Ovary (tissue), 9 donors: ENCODE measurements around the gene RNU1-3. TPM values are rescaled to one million over a fixed set of nuclear protein-coding genes. Genes with fewer than 3 reads are reported as not detected.
A peak's percentile ranks its signal among the peaks of the same experiment; 100 is the strongest.
"Not testable (repeated sequence)": the region's sequence is repeated elsewhere in the genome, so short reads cannot be mapped to it uniquely, and the experiment has no call there.

ENCODE experiments used
- DNase-seq, 5 donors: peaks; one replicate each; pipeline ENCODE4 v3.0.0-alpha.2; 2019 to 2020
- H3K27ac ChIP-seq, 2 donors: fragments of 200-600 bp; one replicate each; pipeline versions ENCODE4 v1.5.1 to v1.8.0; 2019 to 2022
- H3K27me3 ChIP-seq: fragments of 200-600 bp; one replicate; pipeline ENCODE4 v1.8.0; 2022
- H3K36me3 ChIP-seq: fragments of 200-600 bp; sonication (generic); one replicate; pipeline ENCODE4 v1.5.1; 2019
- H3K4me1 ChIP-seq: one replicate; pipeline ENCODE4 v1.8.1; 2013; ENCODE audit warnings: mild to moderate bottlenecking, moderate library complexity; ENCODE audit not compliant: insufficient read depth
- H3K4me3 ChIP-seq: fragments of 200-600 bp; sonication (generic); one replicate; pipeline ENCODE4 v1.5.1; 2017
- H3K9me3 ChIP-seq, 2 donors: fragments of 200-600 bp in 1 of 2; sonication (generic) in 1 of 2; one replicate each; pipeline versions ENCODE4 v1.5.1 to v1.8.1; 2013 to 2019; ENCODE audit warnings: mild to moderate bottlenecking in 1 of 2, moderate library complexity in 1 of 2
- EP300 ChIP-seq: sonication (generic); formaldehyde crosslinking; IDR thresholded peaks from one replicate; pipeline ENCODE4 v1.6.1; 2017; ENCODE audit warnings: antibody characterized with exemption
- POLR2A ChIP-seq: fragments of 450-650 bp; IDR thresholded peaks from one replicate; pipeline ENCODE4 v1.6.1; 2017; ENCODE audit warnings: antibody characterized with exemption, mild to moderate bottlenecking, moderate library complexity
- WGBS, 3 donors: extraction: QIAGEN DNeasy Blood & Tissue Kit in 1 of 3; methylation state at CpG; one replicate each; pipeline versions ENCODE4 v1.1.5 to v1.1.7; 2013 to 2017; 5-methylcytosine and 5-hydroxymethylcytosine counted together
- intact Hi-C, 4 donors: fragments of 100-400 bp; cut with DNase I; formaldehyde crosslinking; loops; one replicate each; pipeline versions ENCODE4 v1.11.0 to v1.15.1; 2022 to 2023
- polyA plus RNA-seq, 2 donors: library from polyadenylated mRNA; stranded (reverse); fragments of 200-250 nt in 1 of 2; fragments of 350-450 nt in 1 of 2; fragmentation: Illumina TruSeq in 1 of 2; extraction: RNeasy Lipid Tissue Mini Kit (QIAGEN cat#74804) in 1 of 2; gene quantifications; one replicate each; pipeline ENCODE4 v1.2.3, GENCODE V29; 2013 to 2014
- total RNA-seq, 7 donors: library from RNA; depleted of rRNA in 2 of 7; stranded (reverse); fragments of >200 nt in 2 of 7; fragmentation: NEBNext Ultra II Directional in 3 of 7; extraction: Animal tissue kit (Norgen Biotek cat#: 25700) in 3 of 7; gene quantifications; one replicate each; pipeline versions ENCODE4 v1.1.0 to v1.2.4, GENCODE V29; 2016 to 2023
- TF ChIP-seq, protein P1 (sequence below), 3 donors: fragments of 450-650 bp in 2 of 3; fragments of 200-600 bp in 1 of 3; IDR thresholded peaks; one replicate each; pipeline versions ENCODE4 v1.5.1 to v1.8.0; 2016 to 2022; ENCODE audit warnings: antibody characterized with exemption in 3 of 3, mild to moderate bottlenecking in 1 of 3
- donor health status: DM: no; HTN: no; CAD: no; lungs with moderate emphysema.
- donor health status: DM: no; HTN: no; CAD: no.
- donor health status: Bipolar disorder and iron deficiency.
- donor health status: DM: yes; HTN: yes; CAD: no.
- donor health status: DM: no; HTN: no; CAD: no.
- donor health status: DM: yes; HTN: yes; CAD: no.

Gene RNU1-3
- total and polyA plus RNA-seq, 9 donors = under 0.01 to 7,521 (median 3,807) TPM; not detected in 2

DNA sequence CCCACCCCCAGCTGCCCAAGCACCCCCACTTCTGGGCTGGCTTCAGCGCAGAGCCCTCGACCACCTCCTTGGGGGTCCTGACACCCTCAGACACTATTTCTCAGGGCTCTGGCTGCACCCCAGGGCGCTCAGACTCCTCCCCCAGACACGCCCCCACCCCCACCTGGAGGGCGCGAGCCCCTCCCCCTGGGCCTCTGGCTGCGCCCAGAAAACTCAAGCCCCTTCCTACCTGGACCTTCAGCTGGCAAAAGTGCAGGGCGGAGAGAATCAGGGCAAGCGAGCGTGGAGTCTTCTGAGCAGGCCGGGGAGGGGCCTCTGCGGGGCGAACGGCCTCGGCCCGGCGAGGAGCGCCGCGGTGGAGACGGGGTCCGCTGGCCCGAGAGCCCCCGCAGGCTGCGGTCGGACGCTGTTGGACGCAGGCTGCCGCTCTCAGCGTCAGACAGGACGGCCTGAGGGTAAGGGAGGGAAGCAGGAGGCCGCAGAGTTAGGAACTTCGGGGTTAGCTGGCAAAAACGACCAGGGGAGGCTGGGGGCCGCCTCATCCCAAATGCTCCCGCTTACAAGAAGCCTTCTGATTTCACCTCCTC lies 36.0 kb downstream of the RNU1-3 start:
- intact Hi-C loops = no loop called here
- H3K36me3 ChIP-seq = no peaks in the 10 kb centered on the region
- TF ChIP-seq POLR2A (no peak), EP300 (no peak)
- TF ChIP-seq, protein P1, sequence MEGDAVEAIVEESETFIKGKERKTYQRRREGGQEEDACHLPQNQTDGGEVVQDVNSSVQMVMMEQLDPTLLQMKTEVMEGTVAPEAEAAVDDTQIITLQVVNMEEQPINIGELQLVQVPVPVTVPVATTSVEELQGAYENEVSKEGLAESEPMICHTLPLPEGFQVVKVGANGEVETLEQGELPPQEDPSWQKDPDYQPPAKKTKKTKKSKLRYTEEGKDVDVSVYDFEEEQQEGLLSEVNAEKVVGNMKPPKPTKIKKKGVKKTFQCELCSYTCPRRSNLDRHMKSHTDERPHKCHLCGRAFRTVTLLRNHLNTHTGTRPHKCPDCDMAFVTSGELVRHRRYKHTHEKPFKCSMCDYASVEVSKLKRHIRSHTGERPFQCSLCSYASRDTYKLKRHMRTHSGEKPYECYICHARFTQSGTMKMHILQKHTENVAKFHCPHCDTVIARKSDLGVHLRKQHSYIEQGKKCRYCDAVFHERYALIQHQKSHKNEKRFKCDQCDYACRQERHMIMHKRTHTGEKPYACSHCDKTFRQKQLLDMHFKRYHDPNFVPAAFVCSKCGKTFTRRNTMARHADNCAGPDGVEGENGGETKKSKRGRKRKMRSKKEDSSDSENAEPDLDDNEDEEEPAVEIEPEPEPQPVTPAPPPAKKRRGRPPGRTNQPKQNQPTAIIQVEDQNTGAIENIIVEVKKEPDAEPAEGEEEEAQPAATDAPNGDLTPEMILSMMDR (IDR thresholded peaks at IDR 0.05) = no peak
- H3K27me3 ChIP-seq = no peaks in the 10 kb centered on the region
- H3K9me3 ChIP-seq = no peaks in the 10 kb centered on the region
- peak in 2 of 5 donors; percentile 39 to 50 for DNase-seq
- no peak overlapping the region for H3K27ac ChIP-seq
- H3K4me1 ChIP-seq = no peaks in the 10 kb centered on the region
- WGBS, 3 donors = 88 to 89% (median 89%) methylated on average over 36 of the region's 36 CpGs
- H3K4me3 ChIP-seq = no peak overlapping the region

DNA sequence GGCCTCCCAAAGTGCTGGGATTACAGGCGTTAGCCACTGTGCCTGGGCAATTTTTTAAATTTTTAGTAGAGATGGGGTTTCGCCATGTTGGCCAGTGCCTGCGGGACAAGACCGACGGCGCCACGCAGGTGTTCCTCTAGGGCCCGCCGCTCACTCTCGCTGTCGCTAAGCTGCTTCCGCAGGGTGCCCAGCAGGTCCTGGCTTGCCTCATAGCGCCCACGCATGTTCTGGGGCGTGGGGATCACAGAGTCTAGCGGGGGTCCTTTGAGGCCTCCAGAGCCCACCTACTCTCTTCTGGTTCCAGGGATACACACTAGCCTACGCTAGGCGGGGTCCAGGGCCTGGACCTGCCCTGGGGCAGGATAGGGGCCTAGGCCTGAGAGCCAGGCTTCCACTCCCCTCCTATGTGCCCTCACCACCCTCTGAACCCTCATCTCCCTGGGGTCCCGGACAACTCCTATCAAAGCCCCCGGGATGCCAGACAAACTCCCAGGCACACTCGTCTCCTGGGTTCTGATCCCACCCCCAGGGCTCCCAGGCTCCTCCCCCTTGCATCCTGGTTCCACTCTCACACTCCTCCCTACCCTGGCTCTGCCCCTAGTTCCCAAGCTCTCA lies 36.7 kb downstream of the RNU1-3 start:
- H3K27me3 ChIP-seq, H3K27ac ChIP-seq, intact Hi-C loops, H3K9me3 ChIP-seq, H3K4me1 ChIP-seq, H3K36me3 ChIP-seq, H3K4me3 ChIP-seq: not testable (repeated sequence)
- 92 to 94% (median 93%) methylated on average over 21 of the region's 21 CpGs for WGBS, 3 donors
- DNase-seq = peak in 3 of 5 donors; percentile 32 to 39 (median 37)

DNA sequence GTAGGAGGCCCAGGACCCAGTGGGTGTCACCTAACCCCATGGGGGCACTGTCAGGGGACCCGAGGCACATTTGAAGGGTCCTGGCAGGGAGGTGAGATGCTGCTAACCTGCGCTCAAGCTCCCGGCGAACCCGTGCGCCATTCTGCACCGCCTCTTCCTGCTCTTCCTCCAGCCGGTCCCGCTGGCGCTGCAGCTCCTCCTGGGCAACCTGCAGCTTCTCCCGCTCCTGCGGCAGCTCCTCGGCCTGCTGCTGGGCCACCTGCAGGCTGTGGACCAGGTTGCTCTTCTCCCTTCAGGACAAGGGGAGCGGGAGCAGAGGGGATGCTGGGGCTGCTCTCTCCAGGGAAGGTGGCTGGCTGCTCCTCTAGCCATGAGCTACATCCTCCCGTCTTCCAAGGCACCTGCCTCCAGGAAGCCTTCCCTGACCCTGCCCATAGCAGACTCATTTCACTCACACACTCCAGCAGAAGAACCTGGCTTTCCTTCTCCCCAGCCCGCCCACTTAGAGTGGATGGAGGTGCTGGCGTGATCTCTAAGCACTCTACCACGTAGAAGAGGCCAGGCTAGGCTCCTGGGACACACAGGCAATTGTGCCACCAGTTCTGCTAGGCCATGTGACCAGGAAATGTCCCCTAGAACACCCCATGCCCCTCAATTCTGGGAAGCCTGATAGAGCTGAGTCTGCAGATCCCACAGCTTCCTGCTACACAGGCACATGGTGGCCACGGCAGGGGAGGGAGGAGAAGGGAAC lies 38.2 kb downstream of the RNU1-3 start:
- Histone ChIP-seq H3K9me3 (no peaks in the 10 kb centered on the region), H3K27ac (no peak overlapping the region), H3K27me3 (no peaks in the 10 kb centered on the region), H3K4me1 (no peaks in the 10 kb centered on the region), H3K4me3 (no peak overlapping the region), H3K36me3 (peaks cover 2% of the 10 kb centered on the region)
- DNase-seq = peak in 2 of 5 donors; percentile 36 to 44
- TF ChIP-seq EP300 (no peak), POLR2A (no peak)
- TF ChIP-seq, protein P1 (IDR thresholded peaks at IDR 0.05) = no peak
- intact Hi-C loops = no loop called here
- WGBS, 3 donors = 88 to 90% (median 89%) methylated on average over 19 of the region's 19 CpGs

DNA sequence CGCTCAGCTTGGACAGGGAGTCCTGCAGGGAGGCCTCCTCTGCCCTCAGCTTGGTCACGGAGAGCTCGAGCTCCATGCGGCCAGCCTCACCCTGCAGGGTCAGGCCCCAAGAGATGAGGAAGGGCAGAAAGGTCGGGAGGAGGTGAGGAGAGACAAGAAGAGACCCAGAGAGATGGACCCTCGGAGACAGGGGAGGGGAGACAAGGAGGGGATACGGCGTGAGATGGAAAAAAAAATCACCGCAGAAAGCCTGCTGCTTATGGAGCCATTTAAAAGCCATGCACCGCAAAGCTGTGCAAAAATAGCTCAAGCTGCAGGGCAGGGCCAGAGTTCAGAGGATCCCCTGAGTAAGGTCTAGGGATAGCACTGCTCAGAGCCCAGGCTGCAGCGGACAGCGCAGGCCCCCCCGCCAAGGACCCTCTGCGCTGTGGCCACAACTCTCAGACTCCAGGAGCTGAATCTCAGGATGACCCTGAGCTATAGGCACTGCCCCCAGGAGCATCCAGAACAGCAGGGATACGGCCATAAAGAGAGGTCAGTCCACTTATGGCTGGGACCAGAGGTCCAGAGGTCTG lies 40.3 kb downstream of the RNU1-3 start:
- WGBS, 3 donors = 79 to 85% (median 84%) methylated on average over 15 of the region's 15 CpGs
- H3K36me3 ChIP-seq, H3K27me3 ChIP-seq, intact Hi-C loops, H3K4me1 ChIP-seq, H3K9me3 ChIP-seq, DNase-seq, H3K27ac ChIP-seq, H3K4me3 ChIP-seq: not testable (repeated sequence)

DNA sequence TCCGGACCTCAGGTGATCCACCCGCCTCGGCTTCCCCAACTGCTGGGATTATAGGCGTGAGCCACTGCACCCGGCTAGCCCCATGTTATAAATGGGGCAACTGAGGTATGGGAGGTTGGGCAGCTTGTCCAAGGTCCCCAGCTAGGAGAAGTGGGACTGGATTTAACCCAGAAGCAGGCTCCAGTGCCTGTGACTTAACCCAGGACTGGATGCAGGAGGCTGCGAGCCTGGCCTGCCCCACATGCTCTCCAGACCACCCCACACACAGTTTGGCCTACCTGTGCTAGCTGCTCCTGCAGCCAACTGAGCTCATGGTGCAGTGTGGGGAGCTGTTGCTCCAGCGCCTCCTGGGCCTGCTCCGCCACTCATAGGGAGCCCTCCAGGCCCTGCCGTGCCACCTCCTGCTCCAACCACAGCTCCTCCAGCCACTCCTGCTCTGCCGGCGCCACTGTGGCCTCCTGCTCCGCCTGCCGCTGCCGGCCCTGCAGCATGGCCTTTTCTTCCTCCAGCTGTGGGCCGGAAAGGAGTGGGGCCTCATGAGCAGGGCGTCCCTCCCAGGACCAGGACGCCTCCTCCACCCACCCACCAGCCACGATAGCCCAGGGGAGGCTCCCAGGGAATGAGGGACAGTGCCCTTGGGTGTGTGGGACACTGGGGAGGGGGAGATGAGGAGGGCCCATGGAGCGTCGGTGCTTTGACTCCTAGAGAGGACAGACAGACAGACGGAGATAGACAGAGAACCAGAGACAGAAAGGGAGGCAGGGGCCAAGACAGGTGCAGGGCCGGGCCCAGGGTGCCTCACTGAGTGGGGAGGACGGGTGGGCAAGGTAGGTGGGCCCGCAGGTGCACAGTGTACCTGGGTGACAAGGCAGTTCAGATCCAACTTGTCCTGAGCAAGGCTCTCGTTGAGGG lies 41.0 kb downstream of the RNU1-3 start:
- H3K27me3 ChIP-seq = no peaks in the 10 kb centered on the region
- no peaks in the 10 kb centered on the region for H3K9me3 ChIP-seq
- WGBS, 3 donors = 82 to 84% (median 83%) methylated on average over 25 of the region's 25 CpGs
- no peak overlapping the region for H3K27ac ChIP-seq
- peak in 3 of 5 donors; percentile 33 to 48 (median 34) for DNase-seq
- intact Hi-C loops = no loop called here
- H3K4me1 ChIP-seq = no peaks in the 10 kb centered on the region
- no peak for TF ChIP-seq EP300
- TF ChIP-seq POLR2A = no peak
- TF ChIP-seq, protein P1 (IDR thresholded peaks at IDR 0.05) = no peak
- no peak overlapping the region for H3K4me3 ChIP-seq
- H3K36me3 ChIP-seq = peaks cover 2% of the 10 kb centered on the region

DNA sequence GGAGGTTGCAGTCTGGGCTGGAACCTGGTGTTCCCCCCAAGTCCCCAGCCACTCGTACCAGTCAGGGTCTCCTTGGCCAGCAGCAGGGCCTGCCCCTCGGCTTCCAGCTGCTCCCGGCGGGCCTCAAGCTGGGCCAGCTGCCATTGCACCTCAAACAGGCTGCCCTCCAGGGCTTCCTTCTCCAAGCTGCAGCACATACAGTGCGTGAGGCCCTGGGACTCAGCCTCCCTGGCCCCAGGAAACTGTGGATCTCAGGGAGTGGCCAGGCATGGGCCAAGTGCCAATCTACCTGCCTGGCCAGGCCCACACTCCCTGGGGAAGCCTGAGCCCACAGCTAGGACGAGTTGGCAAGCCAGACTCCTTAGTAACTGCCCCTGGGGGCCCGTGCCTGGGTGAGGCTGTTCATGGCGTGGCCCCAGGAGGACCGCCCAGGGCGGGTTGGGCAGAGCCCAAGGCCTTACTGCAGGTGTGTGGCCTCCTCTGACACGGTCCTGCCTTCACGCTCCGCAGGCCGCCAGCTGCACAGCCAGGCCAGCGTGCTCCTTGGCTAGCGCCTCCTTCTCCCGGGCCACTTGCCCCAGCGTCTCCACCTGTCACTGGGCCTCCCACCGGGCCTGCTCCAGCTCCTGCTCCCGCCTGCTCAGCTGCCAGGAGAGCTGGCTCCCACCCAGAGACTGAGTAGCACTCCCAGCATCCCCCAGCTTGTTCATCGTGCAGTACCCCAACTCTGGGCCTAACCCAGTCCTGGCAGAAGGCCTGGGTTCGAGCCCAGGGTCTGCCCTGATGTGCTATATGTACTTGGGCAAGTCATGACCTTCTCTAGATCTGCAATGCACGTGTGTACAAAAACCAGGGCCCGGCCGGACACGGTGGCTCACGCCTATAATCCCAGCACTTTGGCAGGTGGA lies 42.7 kb downstream of the RNU1-3 start:
- not testable (repeated sequence) for H3K9me3 ChIP-seq, H3K36me3 ChIP-seq, H3K27me3 ChIP-seq, H3K27ac ChIP-seq, H3K4me3 ChIP-seq, H3K4me1 ChIP-seq
- intact Hi-C loops = loop anchor here in 1 of 4 donors (5.0 kb wide), 1 partner anchor 323 kb away; no protein-coding TSS in a partner anchor
- 74 to 82% (median 79%) methylated on average over 27 of the region's 27 CpGs for WGBS, 3 donors
- peak in 3 of 5 donors; percentile 36 to 63 (median 58) for DNase-seq
